Fibroblast of lung (primary cell): ENCODE measurements around the gene APH1A. TPM values are rescaled to one million over a fixed set of nuclear protein-coding genes. Genes with fewer than 3 reads are reported as not detected.

ENCODE experiments used
- DNase-seq, 2 donors: peaks; one replicate each; pipeline versions ENCODE4 v3.0.0 to v3.0.0-alpha.2; 2010; ENCODE audit warnings: low read depth in 2 of 2
- H2AFZ ChIP-seq: 2 replicates; pipeline ENCODE4 v1.5.1; 2012; ENCODE audit warnings: low read length, control low read depth, inconsistent platforms
- H3K27ac ChIP-seq: 2 replicates; pipeline ENCODE4 v1.5.1; 2011; ENCODE audit warnings: low read length, control low read depth; ENCODE audit not compliant: insufficient read depth
- H3K27me3 ChIP-seq: 2 replicates; pipeline ENCODE4 v1.5.1; 2011; ENCODE audit warnings: mild to moderate bottlenecking, low read length; ENCODE audit not compliant: control insufficient read depth, insufficient read depth
- H3K36me3 ChIP-seq: 2 replicates; pipeline ENCODE4 v1.5.1; 2011; ENCODE audit warnings: low read length; ENCODE audit not compliant: control insufficient read depth, insufficient read depth
- H3K4me1 ChIP-seq: 2 replicates; pipeline ENCODE4 v1.5.1; 2011; ENCODE audit warnings: low read length; ENCODE audit not compliant: control insufficient read depth, insufficient read depth; ENCODE audit errors: extremely low read depth
- H3K4me2 ChIP-seq: 2 replicates; pipeline ENCODE4 v1.5.1; 2011; ENCODE audit warnings: low read length, control low read depth; ENCODE audit not compliant: insufficient read depth; ENCODE audit errors: extremely low read depth
- H3K4me3 ChIP-seq, 4 experiments: fragments of 200-600 bp in 1 of 4; sonication (generic) in 1 of 4; replicated peaks in 1 of 4; 2 replicates each; pipeline ENCODE4 v1.5.1; 2011 to 2016; ENCODE audit warnings: low read length in 4 of 4, low read depth in 3 of 4, mild to moderate bottlenecking in 3 of 4, control low read depth in 2 of 4, inconsistent platforms in 1 of 4, mixed read lengths in 1 of 4; ENCODE audit not compliant: insufficient read depth in 1 of 4; ENCODE audit errors: control extremely low read depth in 1 of 4
- H3K79me2 ChIP-seq: 2 replicates; pipeline ENCODE4 v1.5.1; 2012; ENCODE audit warnings: mild to moderate bottlenecking, low read length, inconsistent platforms; ENCODE audit not compliant: control insufficient read depth, insufficient read depth
- H3K9ac ChIP-seq: 2 replicates; pipeline ENCODE4 v1.5.1; 2011; ENCODE audit warnings: mild to moderate bottlenecking, low read length, control low read depth; ENCODE audit not compliant: insufficient read depth
- H3K9me3 ChIP-seq: 2 replicates; pipeline ENCODE4 v1.5.1; 2012; ENCODE audit warnings: low read depth, low read length; ENCODE audit not compliant: control insufficient read depth, insufficient read depth
- H4K20me1 ChIP-seq: 2 replicates; pipeline ENCODE4 v1.5.1; 2011; ENCODE audit warnings: low read length; ENCODE audit not compliant: control insufficient read depth, insufficient read depth; ENCODE audit errors: extremely low read depth
- CTCF ChIP-seq, 2 donors: IDR thresholded peaks in 1 of 2; conservative IDR thresholded peaks in 1 of 2; 1 replicate in 1 of 2; 2 replicates in 1 of 2; pipeline ENCODE4 v1.5.1; 2011 to 2012; ENCODE audit warnings: low read length in 2 of 2, control low read depth in 1 of 2, inconsistent platforms in 1 of 2, low read depth in 1 of 2, mild to moderate bottlenecking in 1 of 2
- EZH2 ChIP-seq: IDR thresholded peaks from 2 replicates; pipeline ENCODE4 v1.5.1; 2012; ENCODE audit warnings: low read length, control low read depth, mild to moderate bottlenecking; ENCODE audit errors: missing control alignments
- polyA plus RNA-seq, 2 donors: library from polyadenylated mRNA; depleted of rRNA in 1 of 2; stranded (reverse) in 1 of 2; unstranded in 1 of 2; fragments of >200 nt; gene quantifications; 2 replicates each; pipeline ENCODE4 v1.2.1, GENCODE V29; 2011 to 2012; ENCODE audit warnings: missing spikeins in 1 of 2
- total RNA-seq: library from RNA; depleted of rRNA; stranded (reverse); fragments of >200 nt; gene quantifications from 2 replicates; pipeline ENCODE4 v1.2.1, GENCODE V29; 2014

APH1A gene
- total and polyA plus RNA-seq, 2 donors (not counting 1 experiment from before 2014, with no cell fraction given): 81.4 to 125 TPM

DNA sequence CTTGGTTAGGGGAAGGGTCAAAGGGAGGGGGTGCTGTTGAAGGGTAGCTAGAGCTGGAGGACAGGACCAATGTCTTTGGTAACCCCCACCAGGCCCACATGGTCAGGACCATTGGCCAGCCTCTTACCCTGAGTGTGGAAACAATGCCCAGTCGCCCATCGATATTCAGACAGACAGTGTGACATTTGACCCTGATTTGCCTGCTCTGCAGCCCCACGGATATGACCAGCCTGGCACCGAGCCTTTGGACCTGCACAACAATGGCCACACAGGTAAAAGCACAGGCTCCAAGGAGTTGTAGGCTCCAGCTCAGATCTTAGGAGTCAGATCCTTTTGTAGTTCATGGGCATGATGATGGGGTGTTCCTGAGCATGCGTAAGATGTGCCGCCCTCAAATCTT lies 7.4 kb downstream of the APH1A start:
- Histone ChIP-seq H3K4me3 (no peak overlapping the region), H3K9ac (no peak overlapping the region), H3K79me2 (peaks cover 2% of the 10 kb centered on the region), H2AFZ (no peak overlapping the region), H3K27me3 (peaks cover 22% of the 10 kb centered on the region), H3K4me1 (peaks cover 3% of the 10 kb centered on the region), H3K27ac (no peak overlapping the region), H3K36me3 (peaks cover 10% of the 10 kb centered on the region), H3K9me3 (no peaks in the 10 kb centered on the region), H3K4me2 (no peak overlapping the region), H4K20me1 (no peaks in the 10 kb centered on the region)
- TF ChIP-seq CTCF (conservative IDR thresholded peaks at IDR 0.05 in 1 of 2, IDR thresholded peaks at IDR 0.05 in 1 of 2; ENCODE audit: low read depth in 1 of 2, low read length in 2 of 2) (no peak), EZH2 (no peak)
- DNase-seq: no peak

GRCh38 chr1:150259758-150260669 lies 8.8 kb downstream of the APH1A start:
- Histone ChIP-seq H2AFZ (no peak overlapping the region), H3K4me2 (no peak overlapping the region)

More at GRCh38 chr1:150259758-150260669, 8.8 kb downstream of the APH1A start:
- H3K27ac ChIP-seq: no peak overlapping the region
- peaks cover 1% of the 10 kb centered on the region for H3K36me3 ChIP-seq
- H3K9me3 ChIP-seq: no peaks in the 10 kb centered on the region
- H4K20me1 ChIP-seq: no peaks in the 10 kb centered on the region
- H3K4me1 ChIP-seq: peaks cover 9% of the 10 kb centered on the region
- peaks cover 22% of the 10 kb centered on the region for H3K27me3 ChIP-seq
- H3K79me2 ChIP-seq: no peaks in the 10 kb centered on the region
- peak; percentile 37 for TF ChIP-seq EZH2
- no peak for TF ChIP-seq CTCF (conservative IDR thresholded peaks at IDR 0.05 in 1 of 2, IDR thresholded peaks at IDR 0.05 in 1 of 2; ENCODE audit: low read depth in 1 of 2, low read length in 2 of 2)
- no peak overlapping the region for H3K4me3 ChIP-seq
- peak in 1 of 2 donors; percentile 22 for DNase-seq
- H3K9ac ChIP-seq: no peak overlapping the region
